Pancreas (tissue), 10 donors: ENCODE data around the gene IL12RB2. TPM values are rescaled to one million over a fixed set of nuclear protein-coding genes. Genes with fewer than 3 reads are reported as not detected.

ENCODE experiments used
- ATAC-seq, 4 donors: fragments of 200-7000 bp; cut with Tn5 transposase; one replicate each; pipeline versions ENCODE4 v1.8.0 to v1.9.1; 2020; ENCODE audit warnings: mild to moderate bottlenecking in 4 of 4, moderate library complexity in 4 of 4
- DNase-seq, 6 donors: peaks; one replicate each; pipeline ENCODE4 v3.0.0-alpha.2; 2020
- FAIRE-seq: peaks from 2 replicates; lab custom pipeline; 2012; peaks lifted over from hg19 to GRCh38; lab: Jason Lieb, UNC
- H3K27ac ChIP-seq, 4 donors: fragments of 200-600 bp; sonication (generic); 1 replicate in 3 of 4; 2 replicates in 1 of 4; pipeline versions ENCODE4 v1.5.0 to v1.8.0; 2020
- H3K27me3 ChIP-seq, 4 donors: fragments of 200-600 bp; one replicate each; pipeline ENCODE4 v1.8.0; 2021
- H3K36me3 ChIP-seq, 3 donors: fragments of 200-600 bp; sonication (generic) in 1 of 3; one replicate each; pipeline versions ENCODE4 v1.5.0 to v1.8.0; 2020 to 2021
- H3K4me1 ChIP-seq, 3 donors: fragments of 200-600 bp; one replicate each; pipeline ENCODE4 v1.8.0; 2021
- H3K4me3 ChIP-seq, 4 donors: fragments of 200-600 bp; sonication (generic) in 2 of 4; one replicate each; pipeline versions ENCODE4 v1.5.0 to v1.8.0; 2020 to 2021
- H3K9me3 ChIP-seq, 4 donors: fragments of 200-600 bp; one replicate each; pipeline ENCODE4 v1.8.0; 2021
- WGBS, 2 donors: extraction: QIAGEN DNeasy Blood & Tissue Kit; methylation state at CpG; one replicate each; pipeline ENCODE4 v1.1.7; 2013; 5-methylcytosine and 5-hydroxymethylcytosine counted together
- intact Hi-C, 3 donors: fragments of 100-400 bp; cut with DNase I; formaldehyde crosslinking; loops; one replicate each; pipeline versions ENCODE4 v1.11.1 to v1.14.2; 2022
- polyA plus RNA-seq, 2 donors: library from polyadenylated mRNA; stranded (reverse); fragments of 200-250 nt; gene quantifications; one replicate each; pipeline ENCODE4 v1.2.3, GENCODE V29; 2013
- total RNA-seq, 6 donors: library from RNA; stranded (reverse); fragmentation: NEBNext Ultra II Directional in 4 of 6; extraction: Animal tissue kit (Norgen Biotek cat#: 25700) in 4 of 6; gene quantifications; one replicate each; pipeline versions ENCODE4 v1.2.1 to v1.2.4, GENCODE V29; 2021 to 2023
- TF ChIP-seq, protein P1 (sequence below), 4 donors: fragments of 200-600 bp; sonication (generic) in 3 of 4; IDR thresholded peaks; one replicate each; pipeline versions ENCODE4 v1.5.0 to v1.8.0; 2021; ENCODE audit warnings: antibody characterized with exemption in 4 of 4
- donor health status: healthy with polysubstance abuse.
- donor health status: DM: no; HTN: no; CAD: no; lungs with moderate emphysema.
- donor health status: DM: no; HTN: no; CAD: no.
- donor health status: control.
- donor health status: control.
- donor health status: Bipolar disorder and iron deficiency.
- donor health status: DM: yes; HTN: yes; CAD: no.
- donor health status: DM: no; HTN: no; CAD: no.
- donor health status: DM: no; HTN: no; CAD: no.
- donor health status: DM: yes; HTN: yes; CAD: no.

IL12RB2 gene
- total and polyA plus RNA-seq, 8 donors, result 0.65 to 5.0 (median 2.7) TPM

DNA sequence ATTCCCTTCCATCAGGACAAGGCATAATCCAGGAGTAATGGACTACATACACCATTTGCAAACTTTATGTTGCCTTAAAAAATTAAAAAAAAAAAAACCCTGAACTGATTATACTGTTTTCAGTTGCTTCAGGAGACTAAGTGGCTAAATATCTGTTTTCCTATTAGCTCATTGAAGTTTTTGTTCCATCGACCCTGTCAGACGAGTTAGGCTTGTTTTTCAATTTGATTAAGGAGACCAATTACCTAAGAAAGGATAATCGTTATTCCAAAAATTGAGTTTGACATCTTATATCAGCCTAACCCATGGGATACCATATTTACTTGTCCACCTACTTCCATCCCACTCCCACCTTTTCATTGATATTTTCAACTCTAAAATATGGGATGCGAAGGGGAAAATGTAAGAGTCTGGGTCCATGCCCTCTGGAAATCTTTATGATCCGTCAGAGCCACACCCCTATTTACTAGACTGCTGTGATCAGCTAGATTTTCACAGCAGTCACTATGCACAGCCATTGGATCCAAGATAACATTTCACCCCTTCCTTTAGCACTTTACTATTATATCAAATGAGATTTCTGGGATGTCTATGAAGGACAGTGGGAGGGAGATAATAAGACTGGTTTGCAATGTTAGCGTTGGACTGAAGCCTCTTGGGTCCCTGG lies 41.0 kb downstream of the IL12RB2 start:
- H3K4me3 ChIP-seq, result no peak overlapping the region
- intact Hi-C loops, result loop anchor here in 2 of 3 donors (5.0 to 10.0 kb wide), 2 partner anchors 146 to 154 kb away; no protein-coding TSS in a partner anchor
- TF ChIP-seq, protein P1, sequence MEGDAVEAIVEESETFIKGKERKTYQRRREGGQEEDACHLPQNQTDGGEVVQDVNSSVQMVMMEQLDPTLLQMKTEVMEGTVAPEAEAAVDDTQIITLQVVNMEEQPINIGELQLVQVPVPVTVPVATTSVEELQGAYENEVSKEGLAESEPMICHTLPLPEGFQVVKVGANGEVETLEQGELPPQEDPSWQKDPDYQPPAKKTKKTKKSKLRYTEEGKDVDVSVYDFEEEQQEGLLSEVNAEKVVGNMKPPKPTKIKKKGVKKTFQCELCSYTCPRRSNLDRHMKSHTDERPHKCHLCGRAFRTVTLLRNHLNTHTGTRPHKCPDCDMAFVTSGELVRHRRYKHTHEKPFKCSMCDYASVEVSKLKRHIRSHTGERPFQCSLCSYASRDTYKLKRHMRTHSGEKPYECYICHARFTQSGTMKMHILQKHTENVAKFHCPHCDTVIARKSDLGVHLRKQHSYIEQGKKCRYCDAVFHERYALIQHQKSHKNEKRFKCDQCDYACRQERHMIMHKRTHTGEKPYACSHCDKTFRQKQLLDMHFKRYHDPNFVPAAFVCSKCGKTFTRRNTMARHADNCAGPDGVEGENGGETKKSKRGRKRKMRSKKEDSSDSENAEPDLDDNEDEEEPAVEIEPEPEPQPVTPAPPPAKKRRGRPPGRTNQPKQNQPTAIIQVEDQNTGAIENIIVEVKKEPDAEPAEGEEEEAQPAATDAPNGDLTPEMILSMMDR (IDR thresholded peaks at IDR 0.05), result no peak
- no peak overlapping the region for H3K27ac ChIP-seq
- no peaks in the 10 kb centered on the region for H3K27me3 ChIP-seq
- ATAC-seq (no peak), DNase-seq (no peak), FAIRE-seq (no peak)
- no peaks in the 10 kb centered on the region for H3K9me3 ChIP-seq
- WGBS, 2 donors, result 48 to 53% methylated on average over 6 of the region's 6 CpGs
- H3K4me1 ChIP-seq, result no peaks in the 10 kb centered on the region
- no peaks in the 10 kb centered on the region for H3K36me3 ChIP-seq

DNA sequence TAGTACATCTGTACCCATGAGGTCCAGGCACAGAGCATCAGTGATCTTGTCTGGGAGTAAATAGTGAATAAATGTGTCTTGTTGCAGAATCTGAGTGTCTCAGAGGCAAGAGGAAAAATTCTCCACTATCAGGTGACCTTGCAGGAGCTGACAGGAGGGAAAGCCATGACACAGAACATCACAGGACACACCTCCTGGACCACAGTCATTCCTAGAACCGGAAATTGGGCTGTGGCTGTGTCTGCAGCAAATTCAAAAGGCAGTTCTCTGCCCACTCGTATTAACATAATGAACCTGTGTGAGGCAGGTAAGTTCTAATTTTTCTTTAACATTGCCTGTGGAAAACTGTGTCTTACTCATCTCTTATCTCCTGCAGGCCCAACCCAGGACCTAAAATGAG lies 43.1 kb downstream of the IL12RB2 start:
- no peaks in the 10 kb centered on the region for H3K27me3 ChIP-seq
- no peak overlapping the region for H3K27ac ChIP-seq
- WGBS, 2 donors, result 83 to 87% methylated on average over 2 of the region's 2 CpGs
- intact Hi-C loops, result no loop called here
- H3K9me3 ChIP-seq, result no peaks in the 10 kb centered on the region
- TF ChIP-seq, protein P1 (IDR thresholded peaks at IDR 0.05), result no peak
- no peak overlapping the region for H3K4me3 ChIP-seq
- no peaks in the 10 kb centered on the region for H3K4me1 ChIP-seq
- ATAC-seq (no peak), FAIRE-seq (no peak), DNase-seq (no peak)
- no peaks in the 10 kb centered on the region for H3K36me3 ChIP-seq

DNA sequence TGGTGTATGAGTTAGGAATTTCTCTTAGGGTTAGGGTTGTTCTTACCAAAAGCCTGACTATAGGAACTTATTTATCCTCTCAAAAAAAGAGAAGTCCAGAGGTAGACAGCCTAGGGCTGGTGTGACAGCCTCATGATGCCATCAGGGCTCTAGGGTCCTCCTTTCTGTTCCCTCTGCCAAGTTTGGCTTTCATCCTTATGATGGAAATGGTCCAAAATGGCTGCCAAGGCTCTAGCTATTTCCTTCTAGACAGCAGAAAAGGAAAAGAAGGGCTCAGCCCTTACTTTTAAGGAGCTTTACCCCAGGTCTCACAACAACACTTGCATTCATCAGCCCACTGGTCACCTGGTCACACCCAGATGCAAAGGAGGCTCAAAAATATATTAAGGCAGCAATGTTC lies 44.5 kb downstream of the IL12RB2 start:
- no peaks in the 10 kb centered on the region for H3K9me3 ChIP-seq
- ATAC-seq (no peak), FAIRE-seq (no peak), DNase-seq (no peak)
- H3K4me1 ChIP-seq, result no peaks in the 10 kb centered on the region
- intact Hi-C loops, result no loop called here
- no peaks in the 10 kb centered on the region for H3K27me3 ChIP-seq
- H3K4me3 ChIP-seq, result no peak overlapping the region
- no peak overlapping the region for H3K27ac ChIP-seq
- TF ChIP-seq, protein P1 (IDR thresholded peaks at IDR 0.05), result no peak
- H3K36me3 ChIP-seq, result no peaks in the 10 kb centered on the region

DNA sequence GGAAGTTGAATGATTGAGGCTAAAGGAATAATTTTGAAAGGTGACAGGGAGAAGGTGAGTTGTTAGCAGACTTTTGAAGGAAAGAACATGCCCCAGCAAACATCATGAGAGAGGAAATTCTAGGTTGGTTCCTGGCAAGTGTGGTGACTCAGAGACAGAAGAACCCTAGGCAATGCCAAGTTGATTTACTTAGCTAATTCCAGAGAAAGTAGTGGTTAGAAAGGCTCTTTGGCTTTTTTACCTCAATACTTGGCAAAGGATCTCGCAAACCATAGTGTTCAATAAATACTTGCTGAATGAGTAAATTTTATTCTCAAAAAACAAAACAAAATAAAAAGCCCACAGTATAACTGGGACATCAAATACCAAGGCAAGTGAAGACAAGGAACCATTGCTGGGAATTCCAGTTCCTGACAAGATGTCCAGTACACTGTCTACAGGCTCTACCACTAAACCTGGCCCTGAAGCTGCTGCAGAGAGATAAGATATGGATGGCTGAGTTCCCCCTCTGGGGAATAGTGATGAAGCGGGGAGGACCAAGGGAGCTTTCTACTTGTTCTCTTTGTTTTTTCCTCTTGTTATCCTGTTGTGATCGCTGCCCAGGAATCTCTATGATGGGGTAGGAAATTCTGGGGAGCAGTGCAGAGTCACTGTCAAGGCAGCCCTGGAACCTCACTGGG lies 48.2 kb downstream of the IL12RB2 start:
- intact Hi-C loops, result no loop called here
- Histone ChIP-seq H3K4me3 (no peak overlapping the region), H3K9me3 (no peaks in the 10 kb centered on the region), H3K27me3 (no peaks in the 10 kb centered on the region), H3K27ac (no peak overlapping the region), H3K4me1 (no peaks in the 10 kb centered on the region), H3K36me3 (no peaks in the 10 kb centered on the region)
- TF ChIP-seq, protein P1 (IDR thresholded peaks at IDR 0.05), result no peak
- 98 to 99% methylated on average over 3 of the region's 3 CpGs for WGBS, 2 donors
- FAIRE-seq (no peak), DNase-seq (no peak), ATAC-seq (no peak)

DNA sequence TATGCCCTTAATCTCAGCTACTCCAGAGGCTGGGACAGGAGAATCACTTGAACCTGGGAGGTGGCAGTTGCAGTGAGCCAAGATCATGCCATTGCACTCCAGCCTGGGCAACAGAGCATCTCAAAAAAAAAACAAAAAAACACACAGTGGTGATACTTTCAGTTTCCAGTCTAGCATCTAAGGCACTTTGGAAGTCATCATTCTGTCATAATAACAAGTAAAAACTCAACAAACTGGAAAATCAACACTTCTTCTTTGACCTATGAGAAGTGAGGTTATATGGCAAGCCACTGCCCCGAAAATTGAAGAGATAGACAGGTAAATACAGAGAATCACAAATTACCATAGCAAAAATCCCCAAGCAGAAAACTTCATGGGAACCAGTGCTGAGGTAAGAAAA lies 51.9 kb downstream of the IL12RB2 start:
- TF ChIP-seq, protein P1 (IDR thresholded peaks at IDR 0.05), result no peak

More for the DNA sequence above, 51.9 kb downstream of the IL12RB2 start:
- Histone ChIP-seq H3K27me3 (no peaks in the 10 kb centered on the region), H3K9me3 (no peaks in the 10 kb centered on the region), H3K4me1 (no peaks in the 10 kb centered on the region), H3K27ac (no peak overlapping the region), H3K4me3 (no peak overlapping the region), H3K36me3 (no peaks in the 10 kb centered on the region)
- FAIRE-seq (no peak), ATAC-seq (no peak), DNase-seq (no peak)
- WGBS, 2 donors, result 86 to 95% methylated on average over 1 of the region's 1 CpG
- intact Hi-C loops, result no loop called here
